Measurements from ENCODE around the gene ACSM2B.

DNA sequence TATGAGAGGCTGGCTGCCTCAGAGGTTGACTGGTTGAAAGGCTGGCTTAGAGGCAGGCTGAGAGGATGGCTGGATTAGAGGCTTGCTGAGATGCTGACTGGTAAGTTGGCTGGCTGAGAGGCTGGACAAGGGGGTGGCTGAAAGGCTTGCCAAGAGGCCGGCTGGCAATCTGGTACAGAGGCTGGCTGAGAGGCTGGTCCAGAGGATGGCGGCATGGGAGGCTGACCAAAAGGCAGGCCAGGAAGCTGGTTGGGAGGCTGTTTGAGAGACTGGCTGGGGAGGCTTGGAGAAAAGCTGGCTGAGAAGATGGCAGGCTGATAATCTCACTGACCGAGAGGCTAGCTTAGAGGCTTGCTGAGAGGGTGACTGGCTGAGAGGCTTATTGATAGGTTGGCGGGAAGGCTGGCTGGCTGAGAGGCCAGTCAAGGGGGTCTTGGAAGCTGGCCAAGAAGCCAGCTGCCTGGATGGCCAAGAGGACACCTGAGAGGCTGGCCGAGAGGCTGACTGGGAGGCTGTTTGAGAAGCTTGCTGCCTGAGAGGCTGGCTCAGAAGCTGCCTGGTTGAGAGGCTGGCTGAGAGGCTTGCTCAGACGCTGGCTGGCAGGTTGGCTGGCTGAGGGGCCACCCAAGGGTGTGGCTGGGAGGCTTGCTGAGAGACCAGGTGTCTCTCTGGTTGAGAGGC is 34.2 kb upstream of the ACSM2B start:
- TF ChIP-seq BHLHE40 (IDR thresholded peaks at IDR 0.05; ENCODE audit: borderline replicate concordance): no peak
- TF ChIP-seq L3MBTL2 (conservative IDR thresholded peaks at IDR 0.05): no peak
- TF ChIP-seq FOXM1 (IDR thresholded peaks at IDR 0.05; ENCODE audit: borderline replicate concordance): no peak
- TF ChIP-seq TARDBP (IDR thresholded peaks at IDR 0.05): no peak
- no peak for TF ChIP-seq ELF4 (IDR thresholded peaks at IDR 0.05)
- TF ChIP-seq FOXA1 (IDR thresholded peaks at IDR 0.05): no peak
- no peak for TF ChIP-seq ZNF384 (IDR thresholded peaks at IDR 0.05)
- TF ChIP-seq LEF1 (IDR thresholded peaks at IDR 0.05; ENCODE audit: borderline replicate concordance): no peak
- no peak for TF ChIP-seq ARNT (IDR thresholded peaks at IDR 0.05)
- TF ChIP-seq SUZ12 (IDR thresholded peaks at IDR 0.05): no peak
- TF ChIP-seq FOXK2 (IDR thresholded peaks at IDR 0.05): no peak
- no peak for TF ChIP-seq HDGF (IDR thresholded peaks at IDR 0.05; ENCODE audit: borderline replicate concordance)
